SK-N-SH treated with all-trans-retinoic acid at 6 μM for 48 hours (cell line): ENCODE results near the gene SHROOM4.

Source experiments
- ARNTL ChIP-seq: fragments of 450-650 bp; formaldehyde crosslinking; IDR thresholded peaks from 2 replicates; pipeline ENCODE4 v1.5.0; 2020; ENCODE audit warnings: low read depth, mild to moderate bottlenecking, moderate library complexity, borderline replicate concordance
- CREB5 ChIP-seq: fragments of 250-450 bp; sonication (Bioruptor Pico); IDR thresholded peaks from 2 replicates; pipeline ENCODE4 v1.5.1; 2020; ENCODE audit warnings: low read depth, mild to moderate bottlenecking, moderate library complexity

GRCh38 chrX:50813843-50814661 is at the start of gene SHROOM4:
- TF ChIP-seq CREB5 (no peak), ARNTL (CRISPR knock-in tag) (no peak)
